ENCODE results near the gene RNF2. TPM values are rescaled to one million over a fixed set of nuclear protein-coding genes. Genes with fewer than 3 reads are reported as not detected.

Gene RNF2
- total RNA-seq, 1 donor from 2014 or later = 33.4 TPM

DNA sequence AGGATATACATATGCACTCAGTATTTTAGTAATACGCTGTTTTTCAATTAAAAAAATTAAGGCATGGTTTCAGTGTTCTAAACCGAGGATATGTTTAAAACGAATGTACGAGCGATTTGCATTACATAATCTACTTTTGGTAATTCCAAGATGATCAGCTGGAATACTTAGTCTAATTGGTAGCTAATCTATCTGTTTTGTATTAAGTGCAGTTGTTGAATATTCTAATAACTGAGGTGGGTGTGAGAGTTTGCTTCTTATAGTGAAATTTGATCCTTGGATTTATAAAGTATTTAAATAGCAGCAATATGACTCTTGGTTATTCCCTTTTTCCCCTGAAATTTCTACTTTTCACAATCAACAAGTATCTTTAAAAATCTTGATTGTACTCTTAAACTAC is 1.3 kb downstream of the RNF2 start:
- Histone ChIP-seq H3K9ac (ENCODE audit: low read depth in 1 of 3, low read length in 3 of 3) (peak overlapping the region; percentile 85 to 86 (median 85)), H3K36me3 (ENCODE audit: control insufficient read depth in 3 of 3, insufficient read depth in 3 of 3, low read length in 3 of 3) (no peaks in the 10 kb centered on the region), H3K9me3 (ENCODE audit: control insufficient read depth in 3 of 3, low read length in 3 of 3) (no peaks in the 10 kb centered on the region), H3K4me3 (ENCODE audit: low read length in 3 of 3) (peak overlapping the region; percentile 75 to 86 (median 81)), H3K27me3 (ENCODE audit: control insufficient read depth in 3 of 3, insufficient read depth in 3 of 3, low read length in 3 of 3) (no peaks in the 10 kb centered on the region), H3K27ac (ENCODE audit: low read depth, low read length) (no peak overlapping the region), H3K4me1 (ENCODE audit: control insufficient read depth in 3 of 3, insufficient read depth in 3 of 3, low read length in 3 of 3) (peaks cover 0 to 12% (median 12%) of the 10 kb centered on the region in 3 donors)

DNA sequence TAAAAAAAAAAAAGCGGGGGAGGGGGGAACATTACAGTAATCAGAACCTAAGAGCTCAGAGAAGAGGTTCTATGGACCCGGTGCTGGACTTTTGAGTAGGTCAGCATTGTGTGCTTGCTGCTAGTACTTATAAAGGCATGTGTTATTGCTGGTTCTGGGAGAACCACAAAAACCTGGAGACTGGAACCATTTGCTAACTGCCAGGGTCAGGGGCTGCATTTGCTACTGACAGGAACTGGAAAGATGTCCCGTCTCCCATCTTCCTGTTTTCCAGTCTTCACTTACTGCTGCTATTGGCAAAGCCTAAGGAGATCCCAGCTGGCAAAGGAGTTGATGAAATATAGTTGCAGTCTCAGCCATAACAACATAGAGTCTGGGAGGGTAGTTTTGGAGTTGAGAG is 4.3 kb downstream of the RNF2 start:
- no peak overlapping the region for H3K9ac ChIP-seq (ENCODE audit: low read depth in 1 of 3, low read length in 3 of 3)
- H3K9me3 ChIP-seq (ENCODE audit: control insufficient read depth in 3 of 3, low read length in 3 of 3) = no peaks in the 10 kb centered on the region
- no peaks in the 10 kb centered on the region for H3K27me3 ChIP-seq (ENCODE audit: control insufficient read depth in 3 of 3, insufficient read depth in 3 of 3, low read length in 3 of 3)
- H3K4me1 ChIP-seq (ENCODE audit: control insufficient read depth in 3 of 3, insufficient read depth in 3 of 3, low read length in 3 of 3) = peaks cover 0 to 12% (median 12%) of the 10 kb centered on the region in 3 donors
- H3K4me3 ChIP-seq (ENCODE audit: low read length in 3 of 3) = no peak overlapping the region
- peaks cover 0 to 1% (median 0%) of the 10 kb centered on the region in 3 donors for H3K36me3 ChIP-seq (ENCODE audit: control insufficient read depth in 3 of 3, insufficient read depth in 3 of 3, low read length in 3 of 3)
- H3K27ac ChIP-seq (ENCODE audit: low read depth, low read length) = no peak overlapping the region

DNA sequence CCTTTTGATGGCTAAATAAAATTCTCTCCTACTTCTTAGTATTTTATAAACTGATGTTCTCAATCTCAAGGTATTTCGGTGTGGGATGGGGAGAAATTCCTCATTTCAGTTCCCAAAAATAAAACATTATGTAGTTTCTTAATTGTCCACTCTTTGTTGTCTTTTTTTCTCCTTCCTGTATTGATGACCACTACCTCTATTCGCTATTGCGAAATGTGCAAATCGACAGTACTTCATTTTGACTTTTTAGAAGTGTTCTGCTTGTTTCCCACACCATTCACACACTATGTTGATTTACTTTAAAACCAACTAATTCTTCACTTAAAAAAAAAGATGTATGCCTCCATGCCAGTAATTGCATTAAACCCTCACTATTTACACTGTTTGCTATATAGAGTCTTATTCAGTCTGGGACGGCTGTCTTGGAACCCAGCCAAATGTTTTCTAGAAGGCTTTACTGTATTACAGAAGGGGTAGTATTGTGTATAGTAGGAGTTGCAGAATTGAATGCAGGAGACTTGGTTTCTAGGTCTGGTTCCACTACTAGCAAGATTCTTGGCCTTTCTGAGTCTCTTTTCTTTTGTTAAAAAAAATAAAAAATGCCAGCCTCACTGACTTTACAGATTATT is 5.6 kb downstream of the RNF2 start:
- H3K4me1 ChIP-seq (ENCODE audit: control insufficient read depth in 3 of 3, insufficient read depth in 3 of 3, low read length in 3 of 3) = peaks cover 0 to 12% (median 12%) of the 10 kb centered on the region in 3 donors
- no peak overlapping the region for H3K27ac ChIP-seq (ENCODE audit: low read depth, low read length)
- H3K4me3 ChIP-seq (ENCODE audit: low read length in 3 of 3) = no peak overlapping the region
- H3K27me3 ChIP-seq (ENCODE audit: control insufficient read depth in 3 of 3, insufficient read depth in 3 of 3, low read length in 3 of 3) = no peaks in the 10 kb centered on the region
- no peaks in the 10 kb centered on the region for H3K9me3 ChIP-seq (ENCODE audit: control insufficient read depth in 3 of 3, low read length in 3 of 3)
- no peak overlapping the region for H3K9ac ChIP-seq (ENCODE audit: low read depth in 1 of 3, low read length in 3 of 3)
- H3K36me3 ChIP-seq (ENCODE audit: control insufficient read depth in 3 of 3, insufficient read depth in 3 of 3, low read length in 3 of 3) = peaks cover 0 to 1% (median 0%) of the 10 kb centered on the region in 3 donors

DNA sequence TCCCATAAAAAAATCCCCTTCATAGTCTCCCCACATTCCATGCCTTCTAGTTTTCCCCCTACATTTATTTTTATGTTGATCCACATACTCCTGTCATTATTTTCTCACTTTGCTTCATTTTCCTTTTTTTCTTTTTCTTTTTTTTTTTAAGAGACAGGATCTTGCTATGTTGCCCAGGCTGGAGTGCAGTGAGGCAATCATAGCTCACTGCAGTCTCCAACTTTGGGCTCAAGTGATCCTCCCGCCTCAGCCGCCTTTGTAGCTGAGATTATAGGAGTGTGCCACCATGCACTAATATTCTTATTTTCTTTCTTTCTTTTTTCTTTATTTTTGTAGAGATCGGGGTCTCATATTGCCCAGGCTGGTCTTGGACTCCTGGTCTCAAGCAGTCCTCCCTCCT is 7.8 kb downstream of the RNF2 start:
- no peak overlapping the region for H3K4me3 ChIP-seq (ENCODE audit: low read length in 3 of 3)
- H3K4me1 ChIP-seq (ENCODE audit: control insufficient read depth in 3 of 3, insufficient read depth in 3 of 3, low read length in 3 of 3) = peaks cover 0 to 7% (median 0%) of the 10 kb centered on the region in 3 donors
- H3K27ac ChIP-seq (ENCODE audit: low read depth, low read length) = no peak overlapping the region
- H3K9me3 ChIP-seq (ENCODE audit: control insufficient read depth in 3 of 3, low read length in 3 of 3) = no peaks in the 10 kb centered on the region
- H3K27me3 ChIP-seq (ENCODE audit: control insufficient read depth in 3 of 3, insufficient read depth in 3 of 3, low read length in 3 of 3) = no peaks in the 10 kb centered on the region
- peaks cover 0 to 1% (median 0%) of the 10 kb centered on the region in 3 donors for H3K36me3 ChIP-seq (ENCODE audit: control insufficient read depth in 3 of 3, insufficient read depth in 3 of 3, low read length in 3 of 3)
- H3K9ac ChIP-seq (ENCODE audit: low read depth in 1 of 3, low read length in 3 of 3) = no peak overlapping the region

DNA sequence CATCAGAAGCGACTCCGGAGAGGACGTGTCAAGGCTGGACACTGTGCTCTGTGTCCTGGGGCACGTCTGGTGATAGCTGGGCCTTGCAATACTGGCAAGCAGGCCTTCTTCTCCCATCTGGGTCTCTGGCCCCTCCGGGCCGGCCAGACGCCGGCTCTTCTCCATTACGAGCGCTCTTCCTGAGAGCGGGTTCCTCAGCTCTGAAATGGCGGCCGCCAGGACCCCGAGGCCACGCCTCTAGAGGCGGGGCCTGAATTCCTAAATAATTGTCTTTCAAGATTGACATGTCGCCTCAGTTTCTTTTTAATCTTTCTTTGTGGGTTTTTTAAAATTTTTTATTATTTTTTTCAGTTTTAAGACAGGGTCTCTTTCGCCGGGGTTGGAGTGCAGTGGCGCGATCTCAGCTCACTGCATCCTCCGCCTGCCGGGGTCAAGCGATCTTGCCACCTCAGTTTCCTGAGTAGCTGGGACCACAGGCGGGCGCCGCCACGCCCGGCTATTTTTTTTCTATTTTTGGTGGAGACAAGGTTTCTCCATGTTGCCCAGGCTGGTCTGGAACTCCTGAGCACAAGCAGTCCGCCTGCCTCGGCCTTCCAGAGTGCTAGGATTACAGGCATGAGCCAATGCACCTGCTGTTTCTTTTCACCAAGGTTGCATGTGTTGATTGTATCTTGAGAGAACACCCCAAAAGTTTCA is 9.2 kb downstream of the RNF2 start:
- H3K4me1 ChIP-seq (ENCODE audit: control insufficient read depth in 3 of 3, insufficient read depth in 3 of 3, low read length in 3 of 3) = peaks cover 0 to 14% (median 0%) of the 10 kb centered on the region in 3 donors
- no peaks in the 10 kb centered on the region for H3K27me3 ChIP-seq (ENCODE audit: control insufficient read depth in 3 of 3, insufficient read depth in 3 of 3, low read length in 3 of 3)
- H3K4me3 ChIP-seq (ENCODE audit: low read length in 3 of 3) = no peak overlapping the region
- H3K9ac ChIP-seq (ENCODE audit: low read depth in 1 of 3, low read length in 3 of 3) = no peak overlapping the region
- peaks cover 0 to 1% (median 0%) of the 10 kb centered on the region in 3 donors for H3K36me3 ChIP-seq (ENCODE audit: control insufficient read depth in 3 of 3, insufficient read depth in 3 of 3, low read length in 3 of 3)
- H3K27ac ChIP-seq (ENCODE audit: low read depth, low read length) = no peak overlapping the region
- H3K9me3 ChIP-seq (ENCODE audit: control insufficient read depth in 3 of 3, low read length in 3 of 3) = no peaks in the 10 kb centered on the region

DNA sequence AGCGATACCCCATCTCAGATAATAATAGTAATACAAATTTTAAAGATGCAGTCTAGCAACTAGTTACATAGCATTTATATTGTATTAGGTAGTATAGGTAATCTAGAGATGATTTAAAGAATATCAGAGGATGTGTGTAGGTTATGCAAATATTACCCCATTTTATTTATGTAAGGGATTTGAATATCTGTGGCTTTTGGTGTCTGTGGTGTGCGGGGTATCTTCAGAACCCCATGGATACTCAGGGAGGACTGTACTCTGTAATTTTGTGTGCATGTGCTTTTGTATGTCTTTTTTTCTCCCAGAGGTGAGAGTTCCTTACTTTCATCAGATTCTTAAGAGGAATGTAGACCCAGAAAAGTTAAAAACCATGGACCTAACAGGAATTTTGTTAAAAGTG is 12.8 kb downstream of the RNF2 start:
- no peak overlapping the region for H3K27ac ChIP-seq (ENCODE audit: low read depth, low read length)
- peaks cover 0 to 10% (median 0%) of the 10 kb centered on the region in 3 donors for H3K4me1 ChIP-seq (ENCODE audit: control insufficient read depth in 3 of 3, insufficient read depth in 3 of 3, low read length in 3 of 3)
- peaks cover 0 to 1% (median 0%) of the 10 kb centered on the region in 3 donors for H3K36me3 ChIP-seq (ENCODE audit: control insufficient read depth in 3 of 3, insufficient read depth in 3 of 3, low read length in 3 of 3)
- H3K27me3 ChIP-seq (ENCODE audit: control insufficient read depth in 3 of 3, insufficient read depth in 3 of 3, low read length in 3 of 3) = no peaks in the 10 kb centered on the region
- H3K9me3 ChIP-seq (ENCODE audit: control insufficient read depth in 3 of 3, low read length in 3 of 3) = no peaks in the 10 kb centered on the region
- no peak overlapping the region for H3K4me3 ChIP-seq (ENCODE audit: low read length in 3 of 3)
- H3K9ac ChIP-seq (ENCODE audit: low read depth in 1 of 3, low read length in 3 of 3) = no peak overlapping the region

DNA sequence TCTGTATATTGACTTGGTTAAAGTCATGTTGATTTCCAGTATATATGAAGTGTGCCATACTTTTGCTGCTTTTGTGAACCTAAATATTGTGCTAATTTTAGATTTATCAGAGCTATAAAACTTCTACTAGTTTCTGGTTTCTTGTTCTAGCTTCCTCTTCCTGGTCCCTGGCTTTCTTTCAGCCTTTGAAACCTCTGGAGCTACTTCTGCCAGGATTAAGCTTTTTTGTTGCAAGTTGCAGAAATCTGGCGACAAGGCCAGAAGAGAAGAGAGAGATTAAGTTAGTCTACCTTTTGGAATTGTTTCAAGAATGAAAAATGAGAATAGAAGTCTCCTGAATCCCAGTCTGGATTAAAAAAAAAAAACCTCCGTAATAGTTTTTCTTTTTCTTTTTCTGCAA is 13.5 kb downstream of the RNF2 start:
- Histone ChIP-seq H3K27me3 (ENCODE audit: control insufficient read depth in 3 of 3, insufficient read depth in 3 of 3, low read length in 3 of 3) (no peaks in the 10 kb centered on the region), H3K9me3 (ENCODE audit: control insufficient read depth in 3 of 3, low read length in 3 of 3) (no peaks in the 10 kb centered on the region), H3K36me3 (ENCODE audit: control insufficient read depth in 3 of 3, insufficient read depth in 3 of 3, low read length in 3 of 3) (peaks cover 0 to 1% (median 0%) of the 10 kb centered on the region in 3 donors), H3K4me3 (ENCODE audit: low read length in 3 of 3) (no peak overlapping the region), H3K27ac (ENCODE audit: low read depth, low read length) (no peak overlapping the region), H3K9ac (ENCODE audit: low read depth in 1 of 3, low read length in 3 of 3) (no peak overlapping the region), H3K4me1 (ENCODE audit: control insufficient read depth in 3 of 3, insufficient read depth in 3 of 3, low read length in 3 of 3) (peaks cover 0 to 10% (median 0%) of the 10 kb centered on the region in 3 donors)

DNA sequence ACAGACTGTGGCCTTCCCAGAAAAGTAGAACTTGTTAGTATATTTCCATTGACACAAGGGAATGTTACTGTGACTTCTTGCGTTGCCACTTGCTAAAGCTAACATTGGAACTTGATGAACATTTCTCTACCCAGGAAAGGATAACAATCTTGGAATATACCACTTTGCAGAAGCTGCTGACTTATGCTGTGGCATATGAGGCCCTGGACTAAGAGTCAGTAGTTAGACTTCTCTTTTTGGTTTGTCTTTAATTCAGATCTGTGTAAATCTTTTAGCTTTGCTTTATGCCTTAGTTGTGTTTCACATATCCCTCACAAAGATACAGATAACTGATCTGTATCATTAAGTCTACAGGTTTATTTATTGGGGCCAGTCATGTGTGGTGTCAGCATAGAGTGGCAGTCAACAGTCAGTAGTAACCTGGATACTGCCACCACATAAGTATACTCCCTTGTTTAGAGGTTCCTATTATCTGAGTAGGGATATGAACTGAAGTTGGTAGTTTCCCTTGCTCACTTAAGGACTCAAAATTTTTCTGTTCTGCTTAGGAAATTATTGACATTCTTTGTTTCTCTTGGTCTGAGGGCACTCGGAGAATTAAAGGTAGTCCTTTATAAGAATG is 14.7 kb downstream of the RNF2 start:
- no peaks in the 10 kb centered on the region for H3K9me3 ChIP-seq (ENCODE audit: control insufficient read depth in 3 of 3, low read length in 3 of 3)
- H3K4me3 ChIP-seq (ENCODE audit: low read length in 3 of 3) = no peak overlapping the region
- H3K36me3 ChIP-seq (ENCODE audit: control insufficient read depth in 3 of 3, insufficient read depth in 3 of 3, low read length in 3 of 3) = no peaks in the 10 kb centered on the region
- no peaks in the 10 kb centered on the region for H3K27me3 ChIP-seq (ENCODE audit: control insufficient read depth in 3 of 3, insufficient read depth in 3 of 3, low read length in 3 of 3)
- H3K9ac ChIP-seq (ENCODE audit: low read depth in 1 of 3, low read length in 3 of 3) = no peak overlapping the region
- H3K27ac ChIP-seq (ENCODE audit: low read depth, low read length) = no peak overlapping the region
- peaks cover 0 to 10% (median 0%) of the 10 kb centered on the region in 3 donors for H3K4me1 ChIP-seq (ENCODE audit: control insufficient read depth in 3 of 3, insufficient read depth in 3 of 3, low read length in 3 of 3)

DNA sequence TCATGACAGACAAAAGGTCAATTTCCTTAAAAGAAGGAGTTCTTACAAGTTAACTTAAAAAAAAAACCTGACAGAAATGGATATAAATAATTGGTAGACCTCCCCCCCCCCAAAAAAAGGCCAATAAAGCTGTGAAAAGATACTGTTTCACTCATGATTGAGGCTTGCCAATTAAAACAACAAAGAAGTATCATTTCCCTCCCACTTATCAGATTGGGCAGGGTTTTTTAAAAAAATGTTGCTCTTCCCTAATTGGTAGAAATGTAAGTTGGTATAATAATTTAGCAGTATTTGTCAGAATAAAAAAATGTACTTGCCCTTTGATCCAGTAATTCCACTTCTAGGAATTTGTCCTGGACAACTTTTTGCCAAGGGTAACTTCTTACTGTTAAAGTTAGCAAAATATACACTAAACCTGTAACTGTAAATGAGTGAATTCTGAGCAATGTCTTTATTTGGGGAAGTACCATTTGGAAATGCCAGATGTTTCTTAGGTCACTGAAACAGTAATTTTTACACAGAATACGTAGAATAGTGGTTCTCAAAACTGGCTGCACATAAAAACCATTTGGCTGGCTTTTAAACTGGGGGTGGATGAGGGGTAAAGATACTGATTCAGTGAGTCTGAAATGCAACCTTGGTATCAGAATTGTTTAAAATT is 17.5 kb downstream of the RNF2 start:
- Histone ChIP-seq H3K27ac (ENCODE audit: low read depth, low read length) (no peak overlapping the region), H3K4me3 (ENCODE audit: low read length in 3 of 3) (no peak overlapping the region), H3K36me3 (ENCODE audit: control insufficient read depth in 3 of 3, insufficient read depth in 3 of 3, low read length in 3 of 3) (no peaks in the 10 kb centered on the region), H3K4me1 (ENCODE audit: control insufficient read depth in 3 of 3, insufficient read depth in 3 of 3, low read length in 3 of 3) (peaks cover 0 to 10% (median 0%) of the 10 kb centered on the region in 3 donors), H3K27me3 (ENCODE audit: control insufficient read depth in 3 of 3, insufficient read depth in 3 of 3, low read length in 3 of 3) (no peaks in the 10 kb centered on the region), H3K9ac (ENCODE audit: low read depth in 1 of 3, low read length in 3 of 3) (no peak overlapping the region), H3K9me3 (ENCODE audit: control insufficient read depth in 3 of 3, low read length in 3 of 3) (no peaks in the 10 kb centered on the region)
